Smooth muscle cell (in vitro differentiated cells): ENCODE data around the gene TIMM17A. TPM values are rescaled to one million over a fixed set of nuclear protein-coding genes. Genes with fewer than 3 reads are reported as not detected.

ENCODE experiments used
- DNase-seq: peaks from one replicate; lab custom pipeline; 2025; ENCODE audit not compliant: unreplicated experiment; lab: John Stamatoyannopoulos, UW
- H2AFZ ChIP-seq: fragments of 200-600 bp; sonication (generic); 2 replicates; pipeline ENCODE4 v1.6.0; 2016; ENCODE audit warnings: antibody characterized with exemption, low read depth, mild to moderate bottlenecking
- H3F3A ChIP-seq: fragments of 200-600 bp; sonication (generic); 2 replicates; pipeline ENCODE4 v1.6.0; 2017; ENCODE audit warnings: antibody characterized with exemption, low read depth
- H3K27ac ChIP-seq: fragments of 200-600 bp; sonication (generic); 2 replicates; pipeline ENCODE4 v1.5.1; 2016; ENCODE audit warnings: low read depth, mild to moderate bottlenecking
- H3K27me3 ChIP-seq: fragments of 200-600 bp; sonication (generic); 2 replicates; pipeline ENCODE4 v1.6.1; 2016; ENCODE audit warnings: low read depth, mild to moderate bottlenecking
- H3K36me3 ChIP-seq: fragments of 200-600 bp; sonication (generic); 2 replicates; pipeline ENCODE4 v1.5.1; 2016; ENCODE audit warnings: low read depth
- H3K4me1 ChIP-seq: fragments of 200-600 bp; sonication (generic); 2 replicates; pipeline ENCODE4 v1.5.1; 2016; ENCODE audit warnings: low read depth
- H3K4me2 ChIP-seq: fragments of 200-600 bp; sonication (generic); 2 replicates; pipeline ENCODE4 v1.6.0; 2016; ENCODE audit warnings: mild to moderate bottlenecking
- H3K4me3 ChIP-seq: fragments of 200-600 bp; sonication (generic); 2 replicates; pipeline ENCODE4 v1.5.1; 2016; ENCODE audit warnings: mild to moderate bottlenecking
- H3K79me2 ChIP-seq: fragments of 200-600 bp; sonication (generic); 2 replicates; pipeline ENCODE4 v1.6.0; 2016; ENCODE audit warnings: low read depth, mild to moderate bottlenecking
- H3K9ac ChIP-seq: fragments of 200-600 bp; sonication (generic); 2 replicates; pipeline ENCODE4 v1.6.0; 2016; ENCODE audit warnings: low read depth
- H3K9me3 ChIP-seq: fragments of 200-600 bp; sonication (generic); replicated peaks from 2 replicates; pipeline ENCODE4 v1.5.1; 2016; ENCODE audit warnings: low read depth
- H4K20me1 ChIP-seq: fragments of 200-600 bp; sonication (generic); 2 replicates; pipeline ENCODE4 v1.6.0; 2016; ENCODE audit warnings: low read depth
- CTCF ChIP-seq: fragments of 200-600 bp; sonication (generic); IDR thresholded peaks from 2 replicates; pipeline ENCODE4 v1.5.1; 2017; ENCODE audit warnings: borderline replicate concordance, mild to moderate bottlenecking, antibody characterized with exemption; ENCODE audit not compliant: insufficient read depth, poor library complexity, severe bottlenecking
- WGBS: methylation state at CpG from one replicate; pipeline ENCODE4 v1.1.7; 2016; ENCODE audit warnings: low lambda C conversion rate; 5-methylcytosine and 5-hydroxymethylcytosine counted together
- polyA plus RNA-seq: library from polyadenylated mRNA; unstranded; fragments of >200 nt; fragmentation: Nextera tagmentation; extraction: Ambion mirVana; gene quantifications from 2 replicates; pipeline ENCODE4 v1.2.1, GENCODE V29; 2016
- total RNA-seq: library from RNA; depleted of rRNA; stranded (reverse); fragments of >200 nt; gene quantifications from 2 replicates; pipeline ENCODE4 v1.2.3, GENCODE V29; 2014

The TIMM17A gene
- total and polyA plus RNA-seq, 2 experiments from 2014 or later: 78.6 to 102 TPM

- TF ChIP-seq CTCF: peak; percentile 23
- no peaks in the 10 kb centered on the region for H3K9me3 ChIP-seq
- no peaks in the 10 kb centered on the region for H3F3A ChIP-seq
- no peak overlapping the region for H3K9ac ChIP-seq
- H2AFZ ChIP-seq: peak overlapping the region; percentile 11
- peak overlapping the region; percentile 55 for H3K4me3 ChIP-seq
- no peak for DNase-seq
- H3K4me1 ChIP-seq: peaks cover 34% of the 10 kb centered on the region
- no peaks in the 10 kb centered on the region for H4K20me1 ChIP-seq
- H3K36me3 ChIP-seq: no peaks in the 10 kb centered on the region
- peak overlapping the region; percentile 88 for H3K27ac ChIP-seq
- 45% methylated on average over 4 of the region's 4 CpGs for WGBS
- peaks cover 14% of the 10 kb centered on the region for H3K79me2 ChIP-seq
- H3K4me2 ChIP-seq: peak overlapping the region; percentile 92
- no peaks in the 10 kb centered on the region for H3K27me3 ChIP-seq
Observed at GRCh38 chr1:201945157-201945556, 10.1 kb upstream of the TIMM17A start.

GRCh38 chr1:201945863-201946223 is 9.5 kb upstream of the TIMM17A start:
- peak overlapping the region; percentile 88 for H3K27ac ChIP-seq
- H3K27me3 ChIP-seq: no peaks in the 10 kb centered on the region
- no peak for DNase-seq

GRCh38 chr1:201946224-201946908 is 8.9 kb upstream of the TIMM17A start, which contains the start of gene LMOD1:
LMOD1 (minus strand) TSS chr1:201946548; CDS start chr1:201946340, 208 bp downstream.
- peak within 1 kb of the TSS; percentile 88 for H3K27ac ChIP-seq
- H3K4me2 ChIP-seq: peak within 1 kb of the TSS; percentile 92
- peak; percentile 52 for DNase-seq
- H3F3A ChIP-seq: no peaks in the 10 kb centered on the region
- peak within 1 kb of the TSS; percentile 80 for H3K9ac ChIP-seq
- H3K27me3 ChIP-seq: no peaks in the 10 kb centered on the region
- H3K4me3 ChIP-seq: peak within 1 kb of the TSS; percentile 55
- peaks cover 30% of the 10 kb centered on the region for H3K4me1 ChIP-seq
- peaks cover 14% of the 10 kb centered on the region for H3K79me2 ChIP-seq
- 5% methylated on average over 28 of the region's 28 CpGs for WGBS
- H4K20me1 ChIP-seq: no peaks in the 10 kb centered on the region
- no peaks in the 10 kb centered on the region for H3K9me3 ChIP-seq
- peak within 1 kb of the TSS; percentile 11 for H2AFZ ChIP-seq
- no peak for TF ChIP-seq CTCF
- H3K36me3 ChIP-seq: no peaks in the 10 kb centered on the region

More at GRCh38 chr1:201945863-201946223, 9.5 kb upstream of the TIMM17A start:
- no peaks in the 10 kb centered on the region for H4K20me1 ChIP-seq
- H3K4me1 ChIP-seq: peaks cover 34% of the 10 kb centered on the region
- H2AFZ ChIP-seq: peak overlapping the region; percentile 9
- H3K36me3 ChIP-seq: no peaks in the 10 kb centered on the region
- peaks cover 14% of the 10 kb centered on the region for H3K79me2 ChIP-seq
- WGBS: 41% methylated on average over 10 of the region's 10 CpGs
- H3F3A ChIP-seq: no peaks in the 10 kb centered on the region
- peak overlapping the region; percentile 55 for H3K4me3 ChIP-seq
- H3K9ac ChIP-seq: peak overlapping the region; percentile 49
- no peak for TF ChIP-seq CTCF
- H3K4me2 ChIP-seq: peak overlapping the region; percentile 92
- no peaks in the 10 kb centered on the region for H3K9me3 ChIP-seq

GRCh38 chr1:201947697-201948008 is 7.7 kb upstream of the TIMM17A start:
- H3K4me3 ChIP-seq: peak overlapping the region; percentile 55
- 55% methylated on average over 3 of the region's 3 CpGs for WGBS
- peaks cover 14% of the 10 kb centered on the region for H3K79me2 ChIP-seq
- no peak for DNase-seq
- no peaks in the 10 kb centered on the region for H3K9me3 ChIP-seq
- peak overlapping the region; percentile 88 for H3K27ac ChIP-seq
- no peaks in the 10 kb centered on the region for H3K36me3 ChIP-seq
- H3F3A ChIP-seq: no peaks in the 10 kb centered on the region
- TF ChIP-seq CTCF: no peak
- H3K27me3 ChIP-seq: no peaks in the 10 kb centered on the region
- H3K4me1 ChIP-seq: peaks cover 18% of the 10 kb centered on the region
- no peak overlapping the region for H3K9ac ChIP-seq
- peak overlapping the region; percentile 92 for H3K4me2 ChIP-seq
- H2AFZ ChIP-seq: no peak overlapping the region
- no peaks in the 10 kb centered on the region for H4K20me1 ChIP-seq
